Body of pancreas (tissue), 4 donors: ENCODE results near the gene HMGB3.

ENCODE experiments used
- POLR2A ChIP-seq, 3 donors: fragments of 450-650 bp; IDR thresholded peaks; one replicate each; pipeline ENCODE4 v1.6.1; 2016; ENCODE audit warnings: antibody characterized with exemption in 3 of 3, mild to moderate bottlenecking in 2 of 3
- TF ChIP-seq, protein P1 (sequence below), 7 experiments: fragments of 450-650 bp in 4 of 7; fragments of 200-600 bp in 3 of 7; sonication (generic) in 3 of 7; IDR thresholded peaks; one replicate each; pipeline ENCODE4 v1.5.1; 2016 to 2019; ENCODE audit warnings: antibody characterized with exemption in 7 of 7

DNA sequence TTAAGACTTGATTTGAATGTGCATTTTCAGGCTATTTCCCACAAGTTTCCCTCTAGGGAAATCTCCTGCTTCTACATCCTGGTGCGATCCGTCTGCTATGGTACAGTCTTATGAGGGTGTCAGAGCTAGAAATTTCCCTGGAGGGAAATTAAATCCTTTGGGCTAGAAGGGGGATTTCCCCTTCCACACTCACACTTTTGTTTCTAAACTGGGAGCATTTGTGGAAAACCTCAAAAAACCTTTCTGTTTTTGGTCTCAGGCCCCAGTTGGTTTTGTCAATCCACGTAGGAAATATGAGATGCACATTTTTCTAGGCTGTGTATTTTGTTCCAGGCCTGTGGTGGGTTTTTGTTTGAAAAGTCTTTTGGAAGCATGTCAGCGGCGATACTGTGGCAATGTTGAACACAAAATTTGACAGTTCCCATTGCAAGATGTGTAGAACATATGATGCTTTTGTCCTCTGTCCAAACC is 17.8 kb downstream of the HMGB3 start:
- TF ChIP-seq, protein P1, sequence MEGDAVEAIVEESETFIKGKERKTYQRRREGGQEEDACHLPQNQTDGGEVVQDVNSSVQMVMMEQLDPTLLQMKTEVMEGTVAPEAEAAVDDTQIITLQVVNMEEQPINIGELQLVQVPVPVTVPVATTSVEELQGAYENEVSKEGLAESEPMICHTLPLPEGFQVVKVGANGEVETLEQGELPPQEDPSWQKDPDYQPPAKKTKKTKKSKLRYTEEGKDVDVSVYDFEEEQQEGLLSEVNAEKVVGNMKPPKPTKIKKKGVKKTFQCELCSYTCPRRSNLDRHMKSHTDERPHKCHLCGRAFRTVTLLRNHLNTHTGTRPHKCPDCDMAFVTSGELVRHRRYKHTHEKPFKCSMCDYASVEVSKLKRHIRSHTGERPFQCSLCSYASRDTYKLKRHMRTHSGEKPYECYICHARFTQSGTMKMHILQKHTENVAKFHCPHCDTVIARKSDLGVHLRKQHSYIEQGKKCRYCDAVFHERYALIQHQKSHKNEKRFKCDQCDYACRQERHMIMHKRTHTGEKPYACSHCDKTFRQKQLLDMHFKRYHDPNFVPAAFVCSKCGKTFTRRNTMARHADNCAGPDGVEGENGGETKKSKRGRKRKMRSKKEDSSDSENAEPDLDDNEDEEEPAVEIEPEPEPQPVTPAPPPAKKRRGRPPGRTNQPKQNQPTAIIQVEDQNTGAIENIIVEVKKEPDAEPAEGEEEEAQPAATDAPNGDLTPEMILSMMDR (IDR thresholded peaks at IDR 0.05): no peak
- no peak for TF ChIP-seq POLR2A (IDR thresholded peaks at IDR 0.05)
